Right ventricle myocardium inferior (tissue), 1 donor: ENCODE results near the gene FAU. TPM values are rescaled to one million over a fixed set of nuclear protein-coding genes. Genes with fewer than 3 reads are reported as not detected.
"Not testable (repeated sequence)": the region's sequence is repeated elsewhere in the genome, so short reads cannot be mapped to it uniquely, and the experiment has no call there.

Source experiments
- ATAC-seq: fragments of 200-7000 bp; cut with Tn5 transposase; one replicate; pipeline ENCODE4 v1.9.1; 2020; ENCODE audit warnings: mild to moderate bottlenecking, moderate library complexity
- DNase-seq: peaks from one replicate; pipeline ENCODE4 v3.0.0; 2021; ENCODE audit errors: missing footprints
- intact Hi-C: fragments of 100-400 bp; cut with DNase I; formaldehyde crosslinking; loops from one replicate; pipeline ENCODE4 v1.11.0; 2022
- total RNA-seq: library from RNA; stranded (reverse); fragmentation: NEBNext Ultra II Directional; extraction: Animal tissue kit (Norgen Biotek cat#: 25700); gene quantifications from one replicate; pipeline ENCODE4 v1.2.1, GENCODE V29; 2021
- donor health status: DM: no; HTN: yes; CAD: no; lungs with severe emphysema.

Gene FAU
- total RNA-seq, 1 donor from 2014 or later: 714 TPM

- DNase-seq (no peak), ATAC-seq (no peak)
- intact Hi-C loops: loop anchor here (5.0 kb wide), 1 partner anchor 205 kb away; the partner anchor contains the start of gene PPP2R5B
Measured at GRCh38 chr11:65127473-65128181, 5.7 kb upstream of the FAU start.

GRCh38 chr11:65126624-65127274 lies 4.8 kb upstream of the FAU start:
- intact Hi-C loops: loop anchor here (5.0 kb wide), 1 partner anchor 204 kb away; the partner anchor contains the start of gene PPP2R5B
- no peak for ATAC-seq
- DNase-seq: no peak

GRCh38 chr11:65125197-65126056 lies 3.5 kb upstream of the FAU start:
- no peak for DNase-seq
- intact Hi-C loops: loop anchor here (5.0 kb wide), 1 partner anchor 203 kb away; the partner anchor contains the start of gene PPP2R5B
- no peak for ATAC-seq

GRCh38 chr11:65124480-65125196 lies 2.7 kb upstream of the FAU start:
- intact Hi-C loops: loop anchor here (5.0 kb wide), 1 partner anchor 202 kb away; the partner anchor contains the start of gene PPP2R5B
- ATAC-seq (no peak), DNase-seq (no peak)

GRCh38 chr11:65121447-65121864 lies 478 bp downstream of the FAU start:
- DNase-seq (no peak), ATAC-seq (no peak)
- intact Hi-C loops: no loop called here

GRCh38 chr11:65120831-65121230 lies 1.1 kb downstream of the FAU start:
- intact Hi-C loops: no loop called here
- no peak for ATAC-seq
- DNase-seq: no peak

GRCh38 chr11:65119670-65119995 lies 2.3 kb downstream of the FAU start:
- no peak for DNase-seq
- intact Hi-C loops: no loop called here
- no peak for ATAC-seq

- intact Hi-C loops, ATAC-seq, DNase-seq: not testable (repeated sequence)
Measured at GRCh38 chr11:65118891-65119669, 2.9 kb downstream of the FAU start.

GRCh38 chr11:65118097-65118837 lies 3.7 kb downstream of the FAU start:
- DNase-seq: no peak
- intact Hi-C loops: no loop called here
- no peak for ATAC-seq

- intact Hi-C loops: loop anchor here (1.0 kb wide), 1 partner anchor 33 kb away; the partner anchor contains the start of genes CDCA5 and ZFPL1
- ATAC-seq (peak; percentile 88), DNase-seq (peak; percentile 100)
Measured at GRCh38 chr11:65117206-65118096, 4.5 kb downstream of the FAU start, which contains the start of gene ZNHIT2. ZNHIT2 (minus strand) TSS chr11:65117701; CDS start chr11:65117653, 48 bp downstream.

- no peak for DNase-seq
- intact Hi-C loops: loop anchor here (1.0 kb wide), 1 partner anchor 32 kb away; the partner anchor contains the start of genes CDCA5 and ZFPL1
- no peak for ATAC-seq
Measured at GRCh38 chr11:65116370-65117205, 5.3 kb downstream of the FAU start.

GRCh38 chr11:65115361-65116082 lies 6.4 kb downstream of the FAU start:
- no peak for DNase-seq
- intact Hi-C loops: no loop called here
- no peak for ATAC-seq

GRCh38 chr11:65114538-65115171 lies 7.3 kb downstream of the FAU start:
- no peak for ATAC-seq
- intact Hi-C loops: loop anchor here (5.0 kb wide), 1 partner anchor 148 kb away; the partner anchor contains the start of gene POLA2
- DNase-seq: no peak

GRCh38 chr11:65113839-65114238 lies 8.1 kb downstream of the FAU start:
- no peak for ATAC-seq
- intact Hi-C loops: loop anchor here (5.0 kb wide), 1 partner anchor 148 kb away; the partner anchor contains the start of gene POLA2
- no peak for DNase-seq
